Panc1 (cell line): ENCODE results near the gene SLX4IP. TPM values are rescaled to one million over a fixed set of nuclear protein-coding genes. Genes with fewer than 3 reads are reported as not detected.

Experiments used
- ATAC-seq: fragments of 200-7000 bp; cut with Tn5 transposase; 2 replicates; pipeline ENCODE4 v1.9.1; 2020; ENCODE audit warnings: mild to moderate bottlenecking, moderate library complexity
- BruUV-seq: library from RNA; stranded (reverse); fragments of 400-500 nt; replicated peaks from 2 replicates; lab custom pipeline; 2021; lab: Mats Ljungman, UMichigan
- CTCF ChIA-PET: fragments of 300-600 bp; sonication (Branson Sonifier 250); formaldehyde crosslinking; loops from one replicate; lab custom pipeline; 2022; ENCODE audit warnings: antibody characterized with exemption; lab: Charles Lee
- POLR2A ChIA-PET: fragments of 300-600 bp; sonication (Branson Sonifier 250); formaldehyde crosslinking; loops from one replicate; lab custom pipeline; 2022; ENCODE audit warnings: antibody characterized with exemption; lab: Charles Lee
- DNase-seq: peaks from one replicate; pipeline ENCODE4 v3.0.0-alpha.2; 2010; ENCODE audit warnings: low read depth, low spot score
- H3K27ac ChIP-seq: 2 replicates; pipeline ENCODE4 v1.5.1; 2011; ENCODE audit warnings: mild to moderate bottlenecking, low read length, inconsistent platforms
- H3K27me3 ChIP-seq: fragments of 200-500 bp; sonication (Bioruptor generic); 2 replicates; pipeline ENCODE4 v1.6.0; 2014; ENCODE audit warnings: low read length, inconsistent platforms; ENCODE audit not compliant: control insufficient read depth, insufficient read depth
- H3K36me3 ChIP-seq: fragments of 200-500 bp; sonication (Bioruptor generic); 2 replicates; pipeline ENCODE4 v1.5.1; 2014; ENCODE audit warnings: inconsistent platforms, mild to moderate bottlenecking, low read length, moderate library complexity; ENCODE audit not compliant: control insufficient read depth, insufficient read depth
- H3K4me1 ChIP-seq: 2 replicates; pipeline ENCODE4 v1.5.1; 2011; ENCODE audit warnings: inconsistent platforms, mild to moderate bottlenecking, low read length, moderate library complexity; ENCODE audit not compliant: control insufficient read depth, insufficient read depth
- H3K4me3 ChIP-seq, 2 experiments: 2 replicates each; pipeline ENCODE4 v1.5.1; 2011 to 2012; ENCODE audit warnings: low read depth in 2 of 2, low read length in 2 of 2, mild to moderate bottlenecking in 2 of 2, inconsistent platforms in 1 of 2, moderate library complexity in 1 of 2
- H3K9me3 ChIP-seq: fragments of 200-500 bp; sonication (Bioruptor generic); 2 replicates; pipeline ENCODE4 v1.5.1; 2014; ENCODE audit warnings: low read depth, mild to moderate bottlenecking, inconsistent platforms, low read length, moderate library complexity; ENCODE audit not compliant: control insufficient read depth, insufficient read depth
- POLR2AphosphoS5 ChIP-seq: IDR thresholded peaks from 2 replicates; pipeline ENCODE4 v1.6.1; 2012; ENCODE audit warnings: mild to moderate bottlenecking, low read depth, low read length, moderate library complexity
- SIN3A ChIP-seq: IDR thresholded peaks from 2 replicates; pipeline ENCODE4 v1.6.1; 2012; ENCODE audit warnings: low read depth, mild to moderate bottlenecking, low read length, moderate library complexity, borderline replicate concordance; ENCODE audit not compliant: insufficient read depth
- TCF7L2 ChIP-seq: IDR thresholded peaks from 2 replicates; pipeline ENCODE4 v1.6.1; 2011; ENCODE audit warnings: mild to moderate bottlenecking, low read depth, low read length, inconsistent platforms
- in situ Hi-C: cut with HindIII; loops from 2 replicates; pipeline ENCODE4 v1.10.0; 2016; ENCODE audit warnings: low sequenced_read_pairs, low pct_unique_long_range_greater_than_20kb
- intact Hi-C: fragments of 100-400 bp; cut with micrococcal nuclease; formaldehyde crosslinking; loops from one replicate; pipeline ENCODE4 v1.10.0; 2022; ENCODE audit not compliant: unreplicated experiment
- total RNA-seq: library from RNA; stranded (reverse); gene quantifications from one replicate; pipeline ENCODE4 v1.2.1, GENCODE V29; 2021; ENCODE audit not compliant: unreplicated experiment
- TF ChIP-seq, protein P1 (sequence below): fragments of 450-650 bp; IDR thresholded peaks from 2 replicates; pipeline ENCODE4 v1.5.1; 2017; ENCODE audit warnings: mild to moderate bottlenecking
- TF ChIP-seq, protein P2 (sequence below), 2 experiments: IDR thresholded peaks; 2 replicates each; pipeline ENCODE4 v1.6.1; 2011 to 2012; ENCODE audit warnings: low read depth in 2 of 2, control low read depth in 1 of 2, low read length in 1 of 2, mild to moderate bottlenecking in 1 of 2, moderate library complexity in 1 of 2; ENCODE audit not compliant: insufficient read depth in 1 of 2

Gene SLX4IP
- total RNA-seq, 1 experiment from 2014 or later: 5.4 TPM

DNA sequence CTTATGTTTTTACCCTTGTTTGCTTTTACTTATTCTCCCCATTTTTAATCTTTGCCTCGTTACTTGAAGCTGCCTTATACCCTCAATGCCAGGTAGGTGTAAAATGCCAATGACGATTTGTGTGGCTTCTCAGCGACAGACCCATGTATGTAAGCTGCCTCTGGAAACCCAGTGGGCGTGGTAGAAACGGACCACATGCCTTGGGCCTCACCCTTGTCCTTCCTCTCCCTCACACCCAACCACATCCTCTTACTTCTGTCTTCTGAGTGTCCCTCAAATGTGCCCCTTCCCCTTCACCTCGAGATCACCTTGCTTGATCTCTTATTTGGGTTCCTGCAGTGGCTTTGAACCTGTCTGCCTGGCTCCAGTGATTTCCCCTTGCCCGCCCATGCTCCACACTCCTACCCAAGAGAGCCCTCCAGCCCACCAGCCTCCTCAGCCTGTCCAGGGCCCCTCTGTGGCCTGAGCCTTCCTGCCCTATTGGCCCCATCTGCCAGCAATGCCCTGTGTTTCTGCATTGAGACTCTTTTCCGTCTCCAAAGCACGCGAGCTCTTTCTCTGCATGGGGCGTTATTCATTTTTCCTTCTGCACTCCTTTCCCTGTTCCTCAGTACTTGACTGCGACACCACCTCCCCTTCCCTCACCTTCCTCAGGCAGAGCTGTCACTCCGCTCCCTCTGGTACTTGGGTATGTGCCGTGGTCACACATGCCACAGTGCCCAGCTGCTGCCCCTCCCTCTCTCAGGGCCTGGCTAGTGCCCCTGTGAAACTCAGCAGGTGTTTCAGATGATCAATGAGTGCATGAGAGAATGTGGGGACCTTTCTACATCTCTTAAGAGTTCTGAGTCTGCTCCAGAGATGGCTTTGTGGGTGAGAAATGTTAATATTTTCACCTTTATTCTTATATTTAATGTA lies 115.4 kb downstream of the SLX4IP start:
- no TSS peak for BruUV-seq
- Histone ChIP-seq H3K27me3 (no peaks in the 10 kb centered on the region), H3K27ac (no peak overlapping the region), H3K4me1 (peaks cover 11% of the 10 kb centered on the region; the same call in 1 of the 2 replicates), H3K4me3 (no peak overlapping the region), H3K36me3 (no peaks in the 10 kb centered on the region), H3K9me3 (no peaks in the 10 kb centered on the region)
- CTCF ChIA-PET: interaction anchor here (0.5 kb wide), 1 partner anchor 86 kb away, joined by 6 read pairs; no protein-coding TSS in a partner anchor
- ATAC-seq (no peak), DNase-seq (no peak)
- intact Hi-C loops (loop anchor here (5.0 to 10.0 kb wide), 3 partner anchors 124 to 992 kb away; partner anchors contain the start of gene JAG1), in situ Hi-C loops (no loop called here)
- no peak for TF ChIP-seq TCF7L2
- TF ChIP-seq, protein P1, sequence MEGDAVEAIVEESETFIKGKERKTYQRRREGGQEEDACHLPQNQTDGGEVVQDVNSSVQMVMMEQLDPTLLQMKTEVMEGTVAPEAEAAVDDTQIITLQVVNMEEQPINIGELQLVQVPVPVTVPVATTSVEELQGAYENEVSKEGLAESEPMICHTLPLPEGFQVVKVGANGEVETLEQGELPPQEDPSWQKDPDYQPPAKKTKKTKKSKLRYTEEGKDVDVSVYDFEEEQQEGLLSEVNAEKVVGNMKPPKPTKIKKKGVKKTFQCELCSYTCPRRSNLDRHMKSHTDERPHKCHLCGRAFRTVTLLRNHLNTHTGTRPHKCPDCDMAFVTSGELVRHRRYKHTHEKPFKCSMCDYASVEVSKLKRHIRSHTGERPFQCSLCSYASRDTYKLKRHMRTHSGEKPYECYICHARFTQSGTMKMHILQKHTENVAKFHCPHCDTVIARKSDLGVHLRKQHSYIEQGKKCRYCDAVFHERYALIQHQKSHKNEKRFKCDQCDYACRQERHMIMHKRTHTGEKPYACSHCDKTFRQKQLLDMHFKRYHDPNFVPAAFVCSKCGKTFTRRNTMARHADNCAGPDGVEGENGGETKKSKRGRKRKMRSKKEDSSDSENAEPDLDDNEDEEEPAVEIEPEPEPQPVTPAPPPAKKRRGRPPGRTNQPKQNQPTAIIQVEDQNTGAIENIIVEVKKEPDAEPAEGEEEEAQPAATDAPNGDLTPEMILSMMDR: no peak
- TF ChIP-seq, protein P2, sequence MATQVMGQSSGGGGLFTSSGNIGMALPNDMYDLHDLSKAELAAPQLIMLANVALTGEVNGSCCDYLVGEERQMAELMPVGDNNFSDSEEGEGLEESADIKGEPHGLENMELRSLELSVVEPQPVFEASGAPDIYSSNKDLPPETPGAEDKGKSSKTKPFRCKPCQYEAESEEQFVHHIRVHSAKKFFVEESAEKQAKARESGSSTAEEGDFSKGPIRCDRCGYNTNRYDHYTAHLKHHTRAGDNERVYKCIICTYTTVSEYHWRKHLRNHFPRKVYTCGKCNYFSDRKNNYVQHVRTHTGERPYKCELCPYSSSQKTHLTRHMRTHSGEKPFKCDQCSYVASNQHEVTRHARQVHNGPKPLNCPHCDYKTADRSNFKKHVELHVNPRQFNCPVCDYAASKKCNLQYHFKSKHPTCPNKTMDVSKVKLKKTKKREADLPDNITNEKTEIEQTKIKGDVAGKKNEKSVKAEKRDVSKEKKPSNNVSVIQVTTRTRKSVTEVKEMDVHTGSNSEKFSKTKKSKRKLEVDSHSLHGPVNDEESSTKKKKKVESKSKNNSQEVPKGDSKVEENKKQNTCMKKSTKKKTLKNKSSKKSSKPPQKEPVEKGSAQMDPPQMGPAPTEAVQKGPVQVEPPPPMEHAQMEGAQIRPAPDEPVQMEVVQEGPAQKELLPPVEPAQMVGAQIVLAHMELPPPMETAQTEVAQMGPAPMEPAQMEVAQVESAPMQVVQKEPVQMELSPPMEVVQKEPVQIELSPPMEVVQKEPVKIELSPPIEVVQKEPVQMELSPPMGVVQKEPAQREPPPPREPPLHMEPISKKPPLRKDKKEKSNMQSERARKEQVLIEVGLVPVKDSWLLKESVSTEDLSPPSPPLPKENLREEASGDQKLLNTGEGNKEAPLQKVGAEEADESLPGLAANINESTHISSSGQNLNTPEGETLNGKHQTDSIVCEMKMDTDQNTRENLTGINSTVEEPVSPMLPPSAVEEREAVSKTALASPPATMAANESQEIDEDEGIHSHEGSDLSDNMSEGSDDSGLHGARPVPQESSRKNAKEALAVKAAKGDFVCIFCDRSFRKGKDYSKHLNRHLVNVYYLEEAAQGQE (IDR thresholded peaks at IDR 0.05; ENCODE audit: insufficient read depth in 1 of 2, low read depth in 2 of 2, low read length in 1 of 2): no peak
- no peak for TF ChIP-seq POLR2AphosphoS5
- TF ChIP-seq SIN3A: no peak
- POLR2A ChIA-PET: no interaction called here

DNA sequence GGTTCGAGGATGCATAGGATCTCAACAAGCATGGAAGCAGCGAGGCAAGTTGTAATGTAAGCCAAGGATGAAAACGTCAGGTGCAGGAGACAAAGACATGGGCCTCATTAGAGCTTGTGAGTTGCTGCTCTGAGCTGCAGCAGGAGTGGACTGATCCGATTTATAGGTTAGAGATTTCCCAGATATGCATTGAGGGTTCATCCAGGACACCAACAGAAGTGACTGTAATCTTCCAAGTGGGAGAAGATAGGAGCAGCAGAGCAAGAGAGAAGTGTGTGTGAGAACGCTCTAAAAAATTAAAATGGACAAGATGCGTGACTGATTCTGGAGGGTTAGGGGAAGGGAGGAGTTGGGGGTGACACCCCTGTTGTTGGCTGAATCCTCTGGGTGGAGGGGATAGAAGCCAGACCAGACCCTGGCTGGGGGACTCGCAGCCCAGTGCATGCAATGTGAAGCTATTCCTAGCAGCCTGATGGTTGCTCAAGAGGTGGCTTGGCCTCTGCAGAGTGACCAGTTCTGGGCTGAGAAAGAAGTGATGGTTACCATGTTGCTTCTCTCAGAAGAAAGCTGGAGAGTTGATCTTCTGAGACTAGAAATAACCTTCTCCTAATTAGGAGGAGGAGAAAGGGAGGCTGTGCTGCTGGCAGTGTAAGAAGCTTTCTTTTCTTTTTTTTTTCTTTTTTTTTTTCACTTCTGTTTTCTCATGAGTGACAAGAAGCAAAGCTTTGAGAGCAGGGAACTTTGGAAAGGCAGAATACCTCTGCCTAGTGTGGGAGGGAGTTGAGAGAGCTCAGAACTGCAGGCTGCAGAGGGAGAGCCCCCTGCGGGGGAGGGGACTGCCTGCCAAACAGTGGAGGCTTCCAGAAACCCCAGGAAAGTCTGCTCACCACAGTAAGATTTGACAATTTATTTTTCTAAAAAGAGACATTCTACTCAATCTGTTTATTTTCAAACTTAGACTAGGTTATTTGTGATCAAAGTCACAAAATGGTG lies 116.9 kb downstream of the SLX4IP start:
- in situ Hi-C loops: no loop called here

More for the DNA sequence above, 116.9 kb downstream of the SLX4IP start:
- TF ChIP-seq SIN3A: no peak
- no peaks in the 10 kb centered on the region for H3K27me3 ChIP-seq
- H3K36me3 ChIP-seq: no peaks in the 10 kb centered on the region
- intact Hi-C loops: loop anchor here (5.0 to 10.0 kb wide), 3 partner anchors 123 to 990 kb away; partner anchors contain the start of gene JAG1
- no TSS peak for BruUV-seq
- no peaks in the 10 kb centered on the region for H3K9me3 ChIP-seq
- ChIA-PET CTCF (interaction anchor here (0.6 to 0.8 kb wide), 3 partner anchors 119 to 894 kb away, joined by 3 to 4 read pairs (median 3); no protein-coding TSS in a partner anchor), POLR2A (no interaction called here)
- no peak overlapping the region; the same call in 1 of the 2 replicates for H3K27ac ChIP-seq
- ATAC-seq (no peak), DNase-seq (no peak)
- peaks cover 18% of the 10 kb centered on the region for H3K4me1 ChIP-seq
- H3K4me3 ChIP-seq: no peak overlapping the region
